ENCODE data around the gene CHRM2. TPM values are rescaled to one million over a fixed set of nuclear protein-coding genes. Genes with fewer than 3 reads are reported as not detected.

The CHRM2 gene
- total RNA-seq, 2 donors from 2014 or later = 1.1 to 7.3 TPM

- no peak for DNase-seq
- intact Hi-C loops (cut with DNase I, micrococcal nuclease) = no loop called here
- no peak for ATAC-seq
These were observed 78.9 kb downstream of the CHRM2 start for GRCh38 chr7:136947347-136947746.

DNA sequence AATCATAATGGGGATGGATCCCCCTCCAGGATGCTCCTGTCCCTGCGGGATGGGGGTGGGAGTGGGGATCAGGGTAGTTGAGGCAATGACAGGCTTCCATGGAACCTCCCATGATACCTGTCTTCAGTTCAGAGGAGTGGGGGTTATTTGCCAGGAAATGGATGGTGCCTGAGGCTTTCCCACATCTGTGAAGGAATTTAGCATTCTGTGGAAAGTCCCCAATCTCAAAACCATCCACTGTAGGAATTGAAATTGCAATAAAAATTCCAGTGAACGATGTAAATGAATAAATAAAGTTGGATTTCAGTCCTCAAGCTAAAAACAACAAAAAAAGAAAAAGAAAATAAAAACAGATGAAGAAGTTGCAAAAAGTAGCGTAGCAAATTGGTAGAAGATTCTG, 81.9 kb downstream of the CHRM2 start:
- DNase-seq (no peak), ATAC-seq (no peak)
- intact Hi-C loops (cut with DNase I, micrococcal nuclease) = no loop called here

DNA sequence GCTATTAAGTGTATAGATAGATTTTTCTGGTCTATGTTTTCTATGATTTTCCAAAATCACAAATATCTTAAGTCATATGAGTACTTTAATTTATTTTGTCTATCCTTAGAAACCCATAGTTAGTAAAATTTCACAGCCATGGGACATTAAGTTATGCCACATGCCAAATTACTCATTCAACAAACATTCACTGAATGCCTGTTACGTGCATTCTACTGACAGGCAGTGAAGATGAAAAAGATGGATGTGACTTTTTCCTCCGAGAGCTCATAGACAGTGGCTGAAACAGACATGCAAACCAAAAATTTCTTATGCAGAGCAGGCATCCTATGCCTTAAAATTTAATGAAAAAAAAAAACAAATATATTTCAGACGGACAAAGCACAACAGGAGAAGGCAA, 84.9 kb downstream of the CHRM2 start:
- no peak for DNase-seq
- intact Hi-C loops (cut with DNase I, micrococcal nuclease) = no loop called here
- ATAC-seq = no peak

GRCh38 chr7:136956232-136956631, 87.8 kb downstream of the CHRM2 start:
- no peak for DNase-seq
- intact Hi-C loops (cut with DNase I, micrococcal nuclease) = no loop called here
- ATAC-seq = no peak

GRCh38 chr7:136956671-136957070, 88.2 kb downstream of the CHRM2 start:
- ATAC-seq = no peak
- intact Hi-C loops (cut with DNase I, micrococcal nuclease) = no loop called here
- DNase-seq = no peak

DNA sequence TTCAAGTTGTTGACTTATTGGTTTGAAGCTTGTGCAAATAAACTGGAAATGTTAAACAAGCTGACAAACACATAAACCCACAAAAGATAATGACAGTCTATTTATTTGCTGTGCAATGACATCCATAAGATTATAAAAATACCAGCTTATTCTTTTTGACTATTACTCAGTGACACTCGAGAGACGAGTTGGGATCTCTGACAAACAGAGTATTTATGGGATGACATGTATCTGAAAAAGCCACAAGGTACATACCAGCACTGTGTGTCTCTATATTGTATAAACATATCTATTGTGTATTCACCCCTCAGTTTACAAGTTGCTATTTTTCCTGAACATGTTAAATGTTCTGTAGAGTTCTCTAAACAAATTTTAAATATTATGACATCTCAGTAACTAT, 88.9 kb downstream of the CHRM2 start:
- intact Hi-C loops (cut with DNase I, micrococcal nuclease) = no loop called here

DNA sequence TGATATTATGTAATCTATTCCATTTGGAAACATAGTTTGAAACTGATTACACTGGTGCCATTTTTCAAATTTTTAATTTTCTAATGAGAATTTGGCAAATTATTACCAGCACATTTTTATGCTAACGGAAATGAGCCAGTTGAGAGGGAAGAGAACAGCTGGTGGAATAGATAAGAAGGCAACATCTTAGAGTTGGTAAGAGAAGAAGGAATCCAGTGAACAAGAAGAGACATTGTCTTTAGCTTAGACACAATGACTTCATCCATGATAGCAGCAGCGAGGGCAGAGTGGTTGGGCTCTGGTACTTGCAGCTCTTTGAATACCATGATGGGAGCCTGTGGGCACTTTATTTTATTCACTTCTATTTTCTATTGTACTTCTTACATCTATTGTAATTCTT, 89.6 kb downstream of the CHRM2 start:
- intact Hi-C loops (cut with DNase I, micrococcal nuclease) = no loop called here
- DNase-seq (no peak), ATAC-seq (no peak)

More for the DNA sequence above, 88.9 kb downstream of the CHRM2 start:
- DNase-seq = no peak
- no peak for ATAC-seq

DNA sequence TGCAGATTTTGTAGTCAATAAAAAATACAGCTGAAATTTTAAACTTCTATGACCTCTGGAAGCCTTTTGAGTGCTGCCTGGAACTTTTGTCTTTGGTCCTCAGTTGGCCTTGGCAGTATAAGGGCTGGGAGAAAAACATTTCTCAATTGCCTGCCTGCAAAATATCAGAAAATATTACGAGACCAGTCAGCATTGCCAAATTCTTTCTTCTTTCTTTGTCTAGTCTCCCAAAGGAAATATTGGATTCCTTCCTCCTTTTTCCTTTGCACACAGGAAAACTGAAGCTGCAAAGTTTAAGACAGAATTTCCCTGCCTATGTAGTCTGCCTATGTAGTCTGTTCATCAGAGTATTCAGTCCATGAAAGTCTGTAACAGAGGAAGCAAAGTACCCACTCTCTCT, 95.9 kb downstream of the CHRM2 start:
- intact Hi-C loops (cut with DNase I, micrococcal nuclease) = no loop called here
- no peak for ATAC-seq
- DNase-seq = no peak

DNA sequence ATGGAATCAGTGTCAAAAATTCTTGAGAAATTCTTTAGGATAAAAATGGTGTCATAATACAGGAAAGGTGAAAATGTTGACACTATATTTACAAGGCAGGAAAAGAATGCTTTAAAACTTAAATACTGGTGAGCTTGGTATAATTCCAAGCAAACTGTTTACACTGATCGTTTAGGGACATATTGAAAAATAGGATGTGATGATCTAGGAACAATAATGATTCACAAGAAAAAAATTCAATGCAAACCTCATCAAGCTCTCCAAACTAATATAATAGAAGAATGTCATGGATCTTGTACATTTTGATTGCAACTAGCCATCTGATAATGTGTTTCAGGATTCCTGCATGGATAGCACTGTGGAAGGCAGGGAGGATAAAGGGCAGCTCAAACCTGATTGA, 98.4 kb downstream of the CHRM2 start:
- intact Hi-C loops (cut with DNase I, micrococcal nuclease) = no loop called here
- ATAC-seq (no peak), DNase-seq (no peak)

GRCh38 chr7:136969761-136970160, 101.3 kb downstream of the CHRM2 start:
- intact Hi-C loops (cut with DNase I, micrococcal nuclease) = no loop called here
- ATAC-seq (no peak), DNase-seq (no peak)

DNA sequence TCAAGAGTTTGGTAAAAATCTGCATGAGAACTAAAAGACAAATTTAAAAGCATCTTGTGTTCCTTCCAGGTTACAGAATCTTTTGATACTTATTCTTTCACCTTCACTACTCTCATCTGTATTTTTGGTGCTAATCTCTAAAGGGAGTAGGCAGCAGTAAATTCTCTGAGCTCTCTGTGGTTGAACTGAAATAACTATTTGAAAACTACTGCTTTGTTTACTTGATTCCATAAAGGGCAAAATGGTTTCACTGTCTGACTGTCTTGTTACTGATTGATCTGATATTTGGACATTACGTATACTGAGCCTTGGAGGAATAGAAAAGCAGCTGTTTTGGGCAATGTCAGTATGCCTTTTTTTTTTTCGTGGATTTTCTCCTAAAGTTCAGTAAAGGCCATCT, 103.3 kb downstream of the CHRM2 start:
- intact Hi-C loops (cut with DNase I, micrococcal nuclease) = no loop called here
- ATAC-seq (no peak), DNase-seq (no peak)

GRCh38 chr7:136976504-136977251, 108.2 kb downstream of the CHRM2 start:
- DNase-seq = no peak
- intact Hi-C loops (cut with DNase I, micrococcal nuclease) = no loop called here
- ATAC-seq = no peak

GRCh38 chr7:136993377-136993776, 124.9 kb downstream of the CHRM2 start:
- ATAC-seq (no peak), DNase-seq (no peak)
- intact Hi-C loops (cut with DNase I, micrococcal nuclease) = no loop called here

GRCh38 chr7:136997735-136998134, 129.3 kb downstream of the CHRM2 start:
- DNase-seq (no peak), ATAC-seq (no peak)
- intact Hi-C loops (cut with DNase I, micrococcal nuclease) = no loop called here

GRCh38 chr7:136998495-136998894, 130.0 kb downstream of the CHRM2 start:
- intact Hi-C loops (cut with DNase I, micrococcal nuclease) = no loop called here
- DNase-seq (no peak), ATAC-seq (no peak)

DNA sequence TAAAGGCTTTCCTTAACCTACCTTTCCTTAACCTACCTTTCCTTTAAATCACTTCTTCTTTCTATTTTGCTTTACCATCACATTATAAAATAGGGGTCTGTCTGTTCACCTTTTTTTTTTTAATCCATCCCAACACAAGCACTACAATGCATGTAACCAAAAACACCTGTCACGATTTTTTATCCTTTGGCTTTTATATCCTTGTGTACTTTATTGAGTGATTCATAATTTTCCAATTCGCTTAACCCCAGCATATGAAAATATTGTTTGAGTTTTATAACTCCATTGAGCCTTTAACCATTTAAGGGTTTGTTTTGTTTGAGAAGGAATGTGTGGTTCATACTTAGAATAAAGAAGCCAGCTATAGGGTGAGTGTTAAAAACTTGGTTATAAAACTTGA, 132.2 kb downstream of the CHRM2 start:
- ATAC-seq (no peak), DNase-seq (no peak)
- intact Hi-C loops (cut with DNase I, micrococcal nuclease) = no loop called here

- intact Hi-C loops (cut with DNase I, micrococcal nuclease) = no loop called here
- DNase-seq (no peak), ATAC-seq (no peak)
These were observed 132.6 kb downstream of the CHRM2 start for GRCh38 chr7:137001041-137001440.

DNA sequence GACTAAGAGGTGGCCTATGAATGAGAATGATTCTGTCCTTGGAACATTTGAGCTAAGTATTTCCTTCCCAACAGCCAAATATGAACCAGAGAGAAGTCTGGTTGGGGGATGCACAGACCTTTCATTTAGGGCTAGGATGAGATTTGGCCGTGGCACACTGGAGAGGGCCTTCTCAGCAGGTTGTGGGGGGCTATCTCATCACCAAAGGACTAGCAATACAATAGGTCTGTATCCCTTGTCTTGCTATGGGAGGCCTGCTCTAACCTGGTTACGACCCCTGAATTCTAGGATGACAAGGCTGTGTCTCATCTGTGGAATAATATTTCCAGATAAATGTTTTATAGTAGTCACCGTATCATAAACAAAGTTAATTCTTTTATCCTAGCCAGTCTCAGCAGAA, 133.0 kb downstream of the CHRM2 start:
- no peak for ATAC-seq
- no peak for DNase-seq
- intact Hi-C loops (cut with DNase I, micrococcal nuclease) = no loop called here

DNA sequence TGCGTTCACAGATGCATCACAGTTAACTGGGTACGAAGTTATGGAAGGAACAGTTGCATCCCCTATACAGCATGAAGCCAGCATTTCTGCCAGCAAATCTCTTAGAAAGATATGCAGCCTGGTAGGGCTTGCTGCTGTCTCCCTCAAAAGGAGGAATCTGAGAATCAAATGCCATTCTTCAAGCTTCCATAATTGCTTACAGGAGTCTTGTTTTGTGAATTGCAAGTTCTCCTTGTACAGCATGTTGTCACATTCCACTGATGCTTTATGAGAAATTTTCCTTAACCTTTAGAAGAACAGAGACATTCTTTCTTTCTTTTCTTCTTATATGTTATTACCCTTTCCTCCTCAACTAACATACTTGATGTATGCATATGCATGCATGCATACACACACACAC, 134.6 kb downstream of the CHRM2 start:
- intact Hi-C loops (cut with DNase I, micrococcal nuclease) = no loop called here
- DNase-seq (no peak), ATAC-seq (no peak)

GRCh38 chr7:137003566-137003965, 135.1 kb downstream of the CHRM2 start:
- DNase-seq (no peak), ATAC-seq (no peak)
- intact Hi-C loops (cut with DNase I, micrococcal nuclease) = no loop called here

DNA sequence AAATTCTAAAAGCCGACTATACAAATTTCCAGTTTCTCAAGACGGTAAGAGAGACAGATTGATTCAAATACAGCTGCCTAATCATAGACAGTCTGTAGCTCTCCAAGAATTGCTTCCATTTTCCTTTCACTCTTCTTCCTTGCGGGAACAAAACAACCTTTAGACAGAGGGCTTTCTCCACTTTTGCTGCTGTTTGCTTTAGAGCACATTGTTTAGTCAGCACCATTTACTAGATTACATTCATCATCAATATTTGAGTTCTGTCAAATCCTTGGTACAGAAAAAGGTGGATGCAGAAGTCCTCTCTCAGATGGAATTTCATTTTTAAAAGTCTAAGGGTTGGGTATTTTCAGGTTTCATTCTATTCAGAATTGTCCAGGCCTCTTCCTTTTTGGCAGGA, 137.4 kb downstream of the CHRM2 start:
- DNase-seq (no peak), ATAC-seq (no peak)
- intact Hi-C loops (cut with DNase I, micrococcal nuclease) = no loop called here

Data from left colon (tissue), 2 donors.